CD4-positive, alpha-beta T cell treated with Interleukin-15 for 1 hour (primary cell): Measurements from ENCODE around the gene CCER1.

ENCODE experiments used
- DNase-seq: peaks from one replicate; pipeline ENCODE4 v3.0.0-alpha.2; 2020

Gene CCER1

DNA sequence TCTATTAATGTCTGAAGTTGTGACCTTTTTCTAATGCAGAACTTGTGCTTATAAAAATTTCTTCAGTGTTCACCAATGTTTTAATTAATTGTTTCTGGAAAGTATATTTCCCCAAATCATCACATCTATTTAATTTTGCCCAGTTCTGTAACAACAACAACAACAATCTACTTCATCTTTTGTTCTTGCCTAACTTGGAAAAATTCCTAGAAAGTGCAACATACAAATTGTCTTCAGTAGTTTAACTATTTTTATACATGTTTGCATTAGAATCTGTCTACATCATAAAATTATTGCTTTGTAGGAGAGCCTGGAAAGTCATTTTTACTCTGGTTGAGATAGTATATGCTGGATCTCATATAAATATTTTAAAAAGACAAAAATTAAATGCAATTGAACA is 38.5 kb downstream of the CCER1 start:
- no peak for DNase-seq

DNA sequence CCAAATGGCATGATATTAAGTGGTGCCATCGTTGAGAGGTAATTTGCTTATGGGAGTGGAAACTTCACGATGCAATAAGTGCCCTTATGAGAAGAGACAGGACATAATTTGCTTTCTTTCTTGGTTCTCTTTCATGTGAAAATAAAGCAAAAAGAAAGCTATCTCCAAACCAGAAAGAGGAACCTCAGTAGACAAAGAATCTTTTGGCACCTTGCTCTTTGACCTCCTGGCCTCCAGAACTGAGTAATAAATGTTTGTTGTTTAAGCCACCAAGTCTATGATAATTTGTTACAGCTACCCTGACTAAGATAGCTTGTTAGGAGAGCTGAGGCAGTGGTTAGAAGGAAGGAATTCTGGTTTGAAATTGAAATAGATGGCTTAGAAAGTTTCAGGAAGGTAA is 39.6 kb downstream of the CCER1 start:
- DNase-seq, result no peak

DNA sequence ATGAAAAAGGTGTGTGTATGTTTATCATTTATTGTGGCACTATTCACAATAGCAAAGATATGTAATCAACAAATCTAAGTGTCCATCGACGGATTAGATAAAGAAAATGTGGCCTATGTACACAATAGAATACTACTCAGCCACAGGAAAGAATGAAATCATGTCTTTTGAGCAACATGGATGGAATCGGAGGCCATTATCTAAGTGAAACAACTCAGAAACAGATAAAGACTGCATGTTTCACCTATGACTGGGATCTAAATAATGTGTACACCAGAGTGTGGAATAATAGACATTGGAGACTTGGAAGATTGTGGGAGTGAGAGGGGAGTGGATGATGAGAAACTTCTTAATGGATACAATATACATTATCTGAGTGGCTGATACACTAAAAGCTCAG is 44.0 kb downstream of the CCER1 start:
- DNase-seq, result no peak

DNA sequence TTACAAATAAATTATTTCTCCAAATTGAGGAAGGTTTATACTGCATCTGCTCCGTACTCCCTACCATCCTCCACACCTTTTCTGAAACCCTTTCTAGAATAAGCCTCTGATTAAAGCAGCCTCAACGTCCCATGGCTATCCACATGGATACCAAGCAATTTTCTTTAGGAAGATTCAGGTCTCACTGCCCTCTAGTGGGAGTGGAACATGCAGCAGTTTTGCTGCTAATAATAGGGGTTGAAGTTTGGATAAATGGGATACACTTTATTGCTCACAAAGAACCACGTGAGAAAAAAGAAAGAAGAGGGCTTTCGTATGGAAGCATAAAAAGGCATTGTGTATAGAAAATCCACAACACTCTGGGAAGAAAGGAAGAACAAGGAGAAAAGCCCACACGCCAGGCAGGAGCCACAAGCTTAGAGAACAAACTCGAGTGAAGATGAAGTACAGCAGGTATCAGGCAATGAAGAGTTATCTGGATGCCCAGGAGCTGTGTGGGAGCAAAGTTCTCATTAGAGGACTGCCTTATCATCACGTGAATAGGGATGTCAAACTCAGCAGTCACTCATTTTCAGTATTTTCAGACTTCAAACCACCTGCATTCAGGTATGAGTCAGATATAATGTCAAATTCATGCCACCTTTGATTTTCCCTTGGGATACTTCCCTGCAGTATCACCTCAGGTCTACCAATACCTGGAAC is 45.8 kb downstream of the CCER1 start:
- DNase-seq, result no peak

DNA sequence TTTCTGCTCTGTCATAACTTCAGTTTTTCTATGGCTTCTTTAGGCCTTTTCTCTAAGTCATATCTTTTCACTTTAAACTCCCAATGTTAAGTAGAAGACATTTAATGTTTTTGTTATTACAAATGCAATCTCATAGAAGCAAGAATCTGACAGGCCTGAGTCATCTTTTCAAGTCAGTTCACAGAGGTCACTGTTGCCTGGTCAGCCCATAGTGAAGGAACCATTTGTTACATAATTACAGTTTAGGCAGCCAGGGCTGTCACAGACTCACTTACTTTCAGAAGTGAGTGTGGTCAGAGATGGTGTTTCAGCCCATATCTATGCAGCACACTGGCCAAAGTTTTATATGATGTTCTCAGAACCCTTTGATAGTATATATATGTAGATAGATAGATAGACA is 46.5 kb downstream of the CCER1 start:
- DNase-seq, result no peak

DNA sequence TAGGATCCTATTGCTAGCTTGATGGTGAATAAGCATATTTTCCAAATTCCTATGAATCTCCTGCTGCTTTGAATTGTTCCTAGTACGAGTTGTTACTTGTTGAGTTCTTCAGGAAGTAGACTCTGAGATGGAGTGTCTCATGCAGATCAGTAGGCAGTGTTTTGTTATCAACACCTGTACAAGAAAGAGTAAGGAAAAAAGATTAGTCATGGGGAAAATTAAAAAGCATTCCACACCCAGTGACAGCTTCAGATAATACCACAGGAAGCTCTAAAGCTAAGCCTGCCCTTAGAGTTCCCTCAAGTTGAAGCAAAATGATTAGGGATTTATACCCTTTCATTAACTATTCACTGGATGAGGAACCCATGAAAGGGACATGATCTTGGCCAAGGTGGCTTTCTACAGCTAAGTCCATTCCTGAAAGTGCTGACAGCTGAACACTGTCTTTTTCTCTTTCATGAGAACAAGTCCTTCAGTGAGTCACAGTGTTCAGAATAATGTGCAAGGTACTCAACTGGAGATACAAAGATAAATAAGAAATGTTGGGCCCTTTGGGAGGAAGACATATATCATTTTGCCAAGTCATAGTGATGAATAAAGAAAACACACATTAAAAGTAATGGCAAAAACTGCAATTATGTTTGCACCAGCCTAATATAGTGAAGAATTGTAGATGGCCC is 49.1 kb downstream of the CCER1 start:
- DNase-seq, result no peak

DNA sequence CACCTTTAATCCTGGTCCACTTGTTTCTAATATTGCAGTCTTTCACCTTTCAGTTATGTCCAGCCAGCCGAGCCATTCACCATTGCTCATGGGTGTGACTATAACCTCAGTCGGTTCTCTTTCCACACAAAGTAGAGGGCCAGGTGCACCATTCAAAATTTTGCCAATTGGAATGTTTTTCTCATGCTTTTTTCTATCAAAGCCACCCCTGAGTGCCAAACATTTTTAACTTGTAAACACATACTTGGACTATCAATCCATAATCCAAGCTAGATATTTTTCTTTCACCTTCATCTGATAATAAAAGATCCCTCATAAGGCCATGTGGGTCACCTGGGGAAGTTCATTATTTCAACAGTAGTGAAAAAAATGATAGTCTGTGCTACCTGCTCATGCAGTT is 52.4 kb downstream of the CCER1 start:
- no peak for DNase-seq
